Kidney (tissue), 14 donors: ENCODE data around the gene AP4M1. TPM values are rescaled to one million over a fixed set of nuclear protein-coding genes. Genes with fewer than 3 reads are reported as not detected.

ENCODE experiments used
- DNase-seq, 5 donors: peaks; one replicate each; pipeline ENCODE4 v3.0.0-alpha.2; 2013 to 2020
- FAIRE-seq: peaks from 2 replicates; lab custom pipeline; 2012; peaks lifted over from hg19 to GRCh38; lab: Jason Lieb, UNC
- H3K27ac ChIP-seq, 2 donors: one replicate each; pipeline ENCODE4 v1.7.0; 2013; ENCODE audit warnings: low read depth in 2 of 2, low read length in 2 of 2, inconsistent platforms in 1 of 2
- H3K27me3 ChIP-seq: one replicate; pipeline ENCODE4 v1.7.1; 2013; ENCODE audit warnings: low read length, inconsistent platforms; ENCODE audit not compliant: control insufficient read depth, insufficient read depth
- H3K36me3 ChIP-seq, 3 donors: one replicate each; pipeline versions ENCODE4 v1.7.0 to v1.7.1; 2013; ENCODE audit warnings: low read length in 3 of 3, control low read depth in 1 of 3, inconsistent platforms in 1 of 3; ENCODE audit not compliant: insufficient read depth in 3 of 3, control insufficient read depth in 2 of 3
- H3K4me1 ChIP-seq, 3 donors: one replicate each; pipeline versions ENCODE4 v1.7.0 to v1.7.1; 2013; ENCODE audit warnings: low read length in 3 of 3, inconsistent platforms in 1 of 3, low read depth in 1 of 3; ENCODE audit not compliant: control insufficient read depth in 2 of 3, insufficient read depth in 2 of 3
- H3K4me3 ChIP-seq, 3 donors: one replicate each; pipeline versions ENCODE4 v1.7.0 to v1.8.1; 2013; ENCODE audit warnings: low read length in 3 of 3, control low read depth in 1 of 3, inconsistent platforms in 1 of 3
- H3K9ac ChIP-seq, 3 donors: one replicate each; pipeline versions ENCODE4 v1.7.0 to v1.7.1; 2013; ENCODE audit warnings: low read length in 3 of 3, control low read depth in 1 of 3, inconsistent platforms in 1 of 3
- H3K9me3 ChIP-seq, 3 donors: one replicate each; pipeline versions ENCODE4 v1.7.0 to v1.7.1; 2013; ENCODE audit warnings: low read length in 3 of 3, control low read depth in 1 of 3, inconsistent platforms in 1 of 3; ENCODE audit not compliant: control insufficient read depth in 2 of 3, insufficient read depth in 1 of 3
- CTCF ChIP-seq: IDR thresholded peaks from 3 replicates; pipeline ENCODE4 v1.5.1; 2012; ENCODE audit warnings: mild to moderate bottlenecking, moderate library complexity, borderline replicate concordance; ENCODE audit not compliant: insufficient read depth; ENCODE audit errors: extremely low read depth
- intact Hi-C: fragments of 100-400 bp; cut with DNase I; formaldehyde crosslinking; loops from one replicate; pipeline ENCODE4 v1.11.1; 2022
- polyA plus RNA-seq: library from polyadenylated mRNA; stranded (reverse); fragments of 350-450 nt; fragmentation: Illumina TruSeq; extraction: RNeasy Lipid Tissue Mini Kit (QIAGEN cat#74804); gene quantifications from one replicate; pipeline ENCODE4 v1.2.3, GENCODE V29; 2014; ENCODE audit warnings: low read depth, low replicate concordance; ENCODE audit not compliant: insufficient read depth
- total RNA-seq: library from RNA; stranded (reverse); fragmentation: NEBNext Ultra II Directional; extraction: Animal tissue kit (Norgen Biotek cat#: 25700); gene quantifications from one replicate; pipeline ENCODE4 v1.2.1, GENCODE V29; 2021
- donor health status: control.
- donor health status: control.
- donor health status: control.
- donor health status: control.
- donor health status: control.
- donor health status: DM: yes; HTN: yes; CAD: no.
- donor health status: Normal renal cell carcinoma (clear cell type).

Gene AP4M1
- total and polyA plus RNA-seq, 2 donors from 2014 or later, result 16.4 to 22.8 TPM

GRCh38 chr7:100091411-100092181, 9.8 kb upstream of the AP4M1 start:
- peaks cover 0 to 7% (median 4%) of the 10 kb centered on the region in 3 donors for H3K4me1 ChIP-seq
- DNase-seq (no peak), FAIRE-seq (no peak)
- intact Hi-C loops, result no loop called here
- no peak overlapping the region for H3K9ac ChIP-seq
- TF ChIP-seq CTCF, result no peak
- H3K27me3 ChIP-seq, result no peaks in the 10 kb centered on the region
- peaks cover 10 to 54% (median 32%) of the 10 kb centered on the region in 3 donors for H3K36me3 ChIP-seq
- H3K4me3 ChIP-seq, result no peak overlapping the region
- H3K27ac ChIP-seq, result no peak overlapping the region
- no peaks in the 10 kb centered on the region for H3K9me3 ChIP-seq

GRCh38 chr7:100093054-100093453, 8.4 kb upstream of the AP4M1 start:
- no peak overlapping the region for H3K27ac ChIP-seq
- peaks cover 0 to 7% (median 4%) of the 10 kb centered on the region in 3 donors for H3K4me1 ChIP-seq
- peaks cover 19 to 67% (median 43%) of the 10 kb centered on the region in 3 donors for H3K36me3 ChIP-seq
- DNase-seq, result no peak
- no peak overlapping the region for H3K4me3 ChIP-seq
- no peak for FAIRE-seq
- no peak overlapping the region for H3K9ac ChIP-seq
- intact Hi-C loops, result no loop called here
- no peaks in the 10 kb centered on the region for H3K9me3 ChIP-seq
- TF ChIP-seq CTCF, result no peak
- no peaks in the 10 kb centered on the region for H3K27me3 ChIP-seq

GRCh38 chr7:100093498-100093897, 7.9 kb upstream of the AP4M1 start:
- FAIRE-seq (no peak), DNase-seq (no peak)
- peaks cover 0 to 4% (median 4%) of the 10 kb centered on the region in 3 donors for H3K4me1 ChIP-seq
- no peaks in the 10 kb centered on the region for H3K9me3 ChIP-seq
- no peak overlapping the region for H3K27ac ChIP-seq
- intact Hi-C loops, result no loop called here
- H3K4me3 ChIP-seq, result no peak overlapping the region
- H3K36me3 ChIP-seq, result peaks cover 22 to 71% (median 48%) of the 10 kb centered on the region in 3 donors
- H3K9ac ChIP-seq, result no peak overlapping the region
- H3K27me3 ChIP-seq, result no peaks in the 10 kb centered on the region
- no peak for TF ChIP-seq CTCF
